Measurements from ENCODE around the gene PRR20B. TPM values are rescaled to one million over a fixed set of nuclear protein-coding genes. Genes with fewer than 3 reads are reported as not detected.
"Not testable (repeated sequence)": the region's sequence is repeated elsewhere in the genome, so short reads cannot be mapped to it uniquely, and the experiment has no call there.

PRR20B gene
- total RNA-seq = not detected

GRCh38 chr13:57147188-57147587 lies at the start of gene PRR20B:
Gene PRR20B, plus strand, starts transcription at chr13:57147488. Its CDS starts 387 bp downstream, at chr13:57147875.
- H3K27me3 ChIP-seq (replicated peaks; ENCODE audit: insufficient read depth); H3K4me3 ChIP-seq; ATAC-seq (ENCODE audit: insufficient number of reproducible peaks, low FRiP score, low read depth); H3K36me3 ChIP-seq; DNase-seq (ENCODE audit: low spot score); H3K27ac ChIP-seq; H3K9me3 ChIP-seq; H3K4me1 ChIP-seq (ENCODE audit: control insufficient read depth in 1 of 2, low read depth in 2 of 2): not testable (repeated sequence)

- H3K27me3 ChIP-seq (replicated peaks; ENCODE audit: insufficient read depth) = no peaks in the 10 kb centered on the region
- ATAC-seq (ENCODE audit: insufficient number of reproducible peaks, low FRiP score, low read depth) = no peak
- no peak overlapping the region for H3K27ac ChIP-seq
- H3K4me3 ChIP-seq = no peak overlapping the region
- no peaks in the 10 kb centered on the region for H3K36me3 ChIP-seq
- TF ChIP-seq CTCF (IDR thresholded peaks at IDR 0.05) = no peak
- peaks cover 4 to 10% of the 10 kb centered on the region in 2 donors for H3K4me1 ChIP-seq (ENCODE audit: control insufficient read depth in 1 of 2, low read depth in 2 of 2)
- H3K9me3 ChIP-seq = no peaks in the 10 kb centered on the region
- no peak for DNase-seq (ENCODE audit: low spot score)
Measured at GRCh38 chr13:57114945-57115344, 32.3 kb upstream of the PRR20B start.

GRCh38 chr13:57123681-57124080 lies 23.6 kb upstream of the PRR20B start:
- H3K4me1 ChIP-seq (ENCODE audit: control insufficient read depth in 1 of 2, low read depth in 2 of 2) = peaks cover 4 to 30% of the 10 kb centered on the region in 2 donors
- TF ChIP-seq CTCF (IDR thresholded peaks at IDR 0.05) = no peak
- no peaks in the 10 kb centered on the region for H3K36me3 ChIP-seq
- ATAC-seq (ENCODE audit: insufficient number of reproducible peaks, low FRiP score, low read depth) (peak; percentile 98), DNase-seq (ENCODE audit: low spot score) (peak; percentile 20)
- peak overlapping the region; percentile 43 to 51 for H3K27ac ChIP-seq
- H3K27me3 ChIP-seq (replicated peaks; ENCODE audit: insufficient read depth) = no peaks in the 10 kb centered on the region
- H3K4me3 ChIP-seq = no peak overlapping the region
- no peaks in the 10 kb centered on the region for H3K9me3 ChIP-seq

DNA sequence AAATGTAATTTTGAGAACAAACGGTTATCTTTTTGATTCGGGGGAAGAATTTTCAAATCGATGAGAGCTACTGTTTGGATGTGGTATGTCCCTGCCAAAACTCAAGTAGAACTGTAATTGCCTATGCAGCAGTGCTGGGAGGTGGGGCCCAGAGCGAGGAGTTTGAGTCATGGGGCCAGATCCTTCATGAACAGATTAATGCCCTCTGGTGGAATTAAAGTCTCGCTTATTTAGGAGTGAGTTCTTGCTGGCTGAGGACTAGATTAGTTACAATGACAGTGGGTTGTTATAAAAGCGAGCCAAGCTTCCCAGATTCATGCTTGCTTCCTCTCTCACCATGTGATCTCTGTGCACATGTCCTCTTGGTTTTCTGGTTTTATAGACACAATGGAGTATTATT lies 18.4 kb upstream of the PRR20B start:
- H3K4me3 ChIP-seq = no peak overlapping the region
- H3K27me3 ChIP-seq (replicated peaks; ENCODE audit: insufficient read depth) = no peaks in the 10 kb centered on the region
- H3K4me1 ChIP-seq (ENCODE audit: control insufficient read depth in 1 of 2, low read depth in 2 of 2) = peaks cover 0 to 6% of the 10 kb centered on the region in 2 donors
- no peak for ATAC-seq (ENCODE audit: insufficient number of reproducible peaks, low FRiP score, low read depth)
- DNase-seq (ENCODE audit: low spot score) = no peak
- no peaks in the 10 kb centered on the region for H3K36me3 ChIP-seq
- H3K9me3 ChIP-seq = no peaks in the 10 kb centered on the region
- H3K27ac ChIP-seq = no peak overlapping the region
- TF ChIP-seq CTCF (IDR thresholded peaks at IDR 0.05) = no peak

DNA sequence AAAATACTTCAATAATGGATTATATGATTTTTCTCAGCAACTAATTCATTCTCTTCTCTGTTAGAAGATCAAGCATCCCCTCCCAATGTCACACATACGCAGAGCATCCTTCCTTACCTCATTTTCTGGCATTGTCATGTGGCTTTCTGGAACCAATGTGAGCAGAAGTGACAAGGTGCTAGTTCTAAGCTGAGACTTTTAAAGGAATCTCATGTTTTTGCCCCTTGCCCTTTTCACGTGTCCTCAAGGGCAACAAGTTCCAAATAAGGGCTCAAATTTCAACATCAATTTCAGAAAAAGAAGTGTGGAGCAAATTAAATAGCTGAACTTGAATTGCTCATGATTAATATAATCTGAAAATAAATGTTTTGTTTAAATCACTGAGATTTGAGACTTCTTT lies 11.2 kb upstream of the PRR20B start:
- DNase-seq (ENCODE audit: low spot score) (no peak), ATAC-seq (ENCODE audit: insufficient number of reproducible peaks, low FRiP score, low read depth) (no peak)
- Histone ChIP-seq H3K27me3 (replicated peaks; ENCODE audit: insufficient read depth) (no peaks in the 10 kb centered on the region), H3K4me3 (no peak overlapping the region), H3K27ac (no peak overlapping the region), H3K36me3 (no peaks in the 10 kb centered on the region), H3K9me3 (no peaks in the 10 kb centered on the region), H3K4me1 (ENCODE audit: control insufficient read depth in 1 of 2, low read depth in 2 of 2) (no peaks in the 10 kb centered on the region)
- TF ChIP-seq CTCF (IDR thresholded peaks at IDR 0.05) = no peak

GRCh38 chr13:57137585-57137984 lies 9.7 kb upstream of the PRR20B start:
- no peaks in the 10 kb centered on the region for H3K4me1 ChIP-seq (ENCODE audit: control insufficient read depth in 1 of 2, low read depth in 2 of 2)
- H3K36me3 ChIP-seq = no peaks in the 10 kb centered on the region
- no peaks in the 10 kb centered on the region for H3K27me3 ChIP-seq (replicated peaks; ENCODE audit: insufficient read depth)
- H3K4me3 ChIP-seq = no peak overlapping the region
- H3K27ac ChIP-seq = no peak overlapping the region
- no peak for TF ChIP-seq CTCF (IDR thresholded peaks at IDR 0.05)
- ATAC-seq (ENCODE audit: insufficient number of reproducible peaks, low FRiP score, low read depth) = no peak
- no peak for DNase-seq (ENCODE audit: low spot score)
- H3K9me3 ChIP-seq = no peaks in the 10 kb centered on the region

Measured in thoracic aorta (tissue), 2 donors.